H1 (cell line): ENCODE results near the gene TARP.

ENCODE experiments used
- CTCF ChIA-PET: fragments of 300-600 bp; sonication (Branson Sonifier 250); formaldehyde crosslinking; loops from one replicate; lab custom pipeline; 2021; ENCODE audit not compliant: partially characterized antibody; lab: Charles Lee
- POLR2A ChIA-PET: fragments of 300-600 bp; sonication (Branson Sonifier 250); formaldehyde crosslinking; loops from one replicate; lab custom pipeline; 2021; ENCODE audit warnings: inconsistent platforms; ENCODE audit not compliant: partially characterized antibody; lab: Charles Lee
- DNase-seq, 2 experiments: peaks; one replicate each; pipeline versions ENCODE4 v3.0.0 to v3.0.0-alpha.2; 2010 to 2022; ENCODE audit warnings: low spot score in 2 of 2, low read depth in 1 of 2, mixed read lengths in 1 of 2
- FAIRE-seq: peaks from 2 replicates; lab custom pipeline; 2011; peaks lifted over from hg19 to GRCh38; lab: Jason Lieb, UNC
- H2AFZ ChIP-seq: 2 replicates; pipeline ENCODE4 v1.8.1; 2012; ENCODE audit warnings: low read length, inconsistent platforms
- H2AK5ac ChIP-seq: 2 replicates; pipeline ENCODE4 v1.6.1; 2013; ENCODE audit warnings: low read depth, low read length
- H2BK120ac ChIP-seq: replicated peaks from 2 replicates; pipeline ENCODE3; 2013; ENCODE audit warnings: low read depth, low read length, inconsistent platforms
- H2BK12ac ChIP-seq: 2 replicates; pipeline ENCODE4 v1.6.1; 2013; ENCODE audit warnings: low read depth, low read length
- H2BK15ac ChIP-seq: 2 replicates; pipeline ENCODE4 v1.6.1; 2013; ENCODE audit warnings: low read length
- H2BK20ac ChIP-seq: 2 replicates; pipeline ENCODE4 v1.6.1; 2013; ENCODE audit warnings: low read length
- H2BK5ac ChIP-seq: 2 replicates; pipeline ENCODE4 v1.6.1; 2013; ENCODE audit warnings: low read depth, low read length
- H3K14ac ChIP-seq: 2 replicates; pipeline ENCODE4 v1.6.1; 2013; ENCODE audit warnings: inconsistent platforms; ENCODE audit not compliant: insufficient read length
- H3K18ac ChIP-seq: 2 replicates; pipeline ENCODE4 v1.6.1; 2013; ENCODE audit warnings: low read length; ENCODE audit errors: extremely low read depth
- H3K23ac ChIP-seq: 2 replicates; pipeline ENCODE4 v1.6.1; 2013; ENCODE audit warnings: inconsistent platforms; ENCODE audit not compliant: insufficient read length
- H3K23me2 ChIP-seq: 2 replicates; pipeline ENCODE4 v1.6.1; 2013; ENCODE audit warnings: low read depth, low read length
- H3K27ac ChIP-seq: 2 replicates; pipeline ENCODE4 v1.6.1; 2011; ENCODE audit warnings: low read depth, low read length, inconsistent platforms
- H3K27me3 ChIP-seq, 4 experiments: replicated peaks in 1 of 4; 1 replicate in 1 of 4; 2 replicates in 3 of 4; pipeline versions ENCODE4 v1.6.1 to v1.8.1; 2011 to 2013; ENCODE audit warnings: low read length in 3 of 4, mild to moderate bottlenecking in 3 of 4, inconsistent platforms in 2 of 4, mixed read lengths in 2 of 4, moderate library complexity in 1 of 4; ENCODE audit not compliant: control insufficient read depth in 3 of 4, insufficient read depth in 3 of 4; ENCODE audit errors: extremely low read depth in 1 of 4
- H3K36me3 ChIP-seq, 4 experiments: 2 replicates each; pipeline versions ENCODE4 v1.6.1 to v1.8.1; 2011 to 2013; ENCODE audit warnings: mild to moderate bottlenecking in 4 of 4, low read length in 3 of 4, moderate library complexity in 2 of 4, control low read depth in 1 of 4, inconsistent platforms in 1 of 4; ENCODE audit not compliant: insufficient read depth in 4 of 4, control insufficient read depth in 2 of 4
- H3K4ac ChIP-seq: replicated peaks from 2 replicates; pipeline ENCODE3; 2013; ENCODE audit warnings: low read length, low read depth, mixed read lengths, inconsistent platforms; ENCODE audit not compliant: insufficient read length
- H3K4me1 ChIP-seq, 4 experiments: replicated peaks in 1 of 4; 1 replicate in 1 of 4; 2 replicates in 3 of 4; pipeline versions ENCODE4 v1.6.1 to v1.8.1; 2011 to 2013; ENCODE audit warnings: low read length in 3 of 4, inconsistent platforms in 2 of 4, mixed read lengths in 1 of 4; ENCODE audit not compliant: insufficient read depth in 4 of 4, control insufficient read depth in 3 of 4
- H3K4me2 ChIP-seq, 2 experiments: 2 replicates each; pipeline versions ENCODE4 v1.6.1 to v1.8.1; 2011 to 2013; ENCODE audit warnings: low read depth in 2 of 2, low read length in 2 of 2, control low read depth in 1 of 2, inconsistent platforms in 1 of 2, mild to moderate bottlenecking in 1 of 2; ENCODE audit not compliant: insufficient read depth in 1 of 2
- H3K4me3 ChIP-seq, 4 experiments: fragments of 200-600, 300-600 bp in 1 of 4; sonication (generic), shearing (Covaris generic), sonication (Bioruptor Twin) in 1 of 4; 2 replicates each; pipeline versions ENCODE4 v1.5.1 to v1.8.1; 2011 to 2016; ENCODE audit warnings: low read length in 4 of 4, low read depth in 3 of 4, control low read depth in 2 of 4, inconsistent platforms in 2 of 4, mild to moderate bottlenecking in 2 of 4, mixed read lengths in 1 of 4, moderate library complexity in 1 of 4; ENCODE audit not compliant: insufficient read depth in 2 of 4; ENCODE audit errors: extremely low read depth in 1 of 4
- H3K56ac ChIP-seq: replicated peaks from 2 replicates; pipeline ENCODE3; 2013; ENCODE audit warnings: low read depth, mild to moderate bottlenecking, mixed read lengths, low read length, inconsistent platforms; ENCODE audit not compliant: insufficient read length
- H3K79me1 ChIP-seq: 2 replicates; pipeline ENCODE4 v1.6.1; 2013; ENCODE audit warnings: low read depth, low read length, control low read depth
- H3K79me2 ChIP-seq, 2 experiments: 2 replicates each; pipeline versions ENCODE4 v1.6.1 to v1.8.1; 2012 to 2013; ENCODE audit warnings: low read length in 2 of 2, mild to moderate bottlenecking in 2 of 2, inconsistent platforms in 1 of 2; ENCODE audit not compliant: insufficient read depth in 2 of 2, control insufficient read depth in 1 of 2
- H3K9ac ChIP-seq, 4 experiments: replicated peaks in 1 of 4; 1 replicate in 1 of 4; 2 replicates in 3 of 4; pipeline versions ENCODE4 v1.6.1 to v1.8.1; 2011 to 2013; ENCODE audit warnings: low read depth in 3 of 4, low read length in 3 of 4, control low read depth in 2 of 4, mild to moderate bottlenecking in 2 of 4, moderate library complexity in 2 of 4, inconsistent platforms in 1 of 4; ENCODE audit errors: extremely low read depth in 1 of 4
- H3K9me3 ChIP-seq, 2 experiments: 2 replicates each; pipeline versions ENCODE4 v1.6.1 to v1.8.1; 2012 to 2013; ENCODE audit warnings: mild to moderate bottlenecking in 2 of 2, moderate library complexity in 2 of 2, control low read depth in 1 of 2, inconsistent platforms in 1 of 2, low read depth in 1 of 2, low read length in 1 of 2, mixed read lengths in 1 of 2; ENCODE audit not compliant: insufficient read depth in 2 of 2
- H4K20me1 ChIP-seq, 2 experiments: replicated peaks in 1 of 2; 2 replicates each; pipeline versions ENCODE3 to v1.8.1; 2011 to 2013; ENCODE audit warnings: inconsistent platforms in 2 of 2, low read length in 2 of 2, mild to moderate bottlenecking in 1 of 2; ENCODE audit not compliant: insufficient read depth in 2 of 2, control insufficient read depth in 1 of 2
- H4K5ac ChIP-seq: 2 replicates; pipeline ENCODE4 v1.6.1; 2013; ENCODE audit warnings: low read length, low read depth, mixed read lengths, inconsistent platforms; ENCODE audit not compliant: insufficient read length
- H4K8ac ChIP-seq: 2 replicates; pipeline ENCODE4 v1.8.0; 2013; ENCODE audit warnings: mild to moderate bottlenecking, moderate library complexity, low read length, inconsistent platforms; ENCODE audit not compliant: insufficient read depth; ENCODE audit errors: extremely low read depth
- H4K91ac ChIP-seq: replicated peaks from 2 replicates; pipeline ENCODE3; 2013; ENCODE audit warnings: low read length, mixed read lengths, inconsistent platforms; ENCODE audit not compliant: insufficient read length
- EP300 ChIP-seq, 2 experiments: IDR thresholded peaks; 1 replicate in 1 of 2; 2 replicates in 1 of 2; pipeline ENCODE4 v1.6.1; 2011 to 2012; ENCODE audit warnings: low read depth in 2 of 2, low read length in 2 of 2, mild to moderate bottlenecking in 2 of 2, borderline replicate concordance in 1 of 2, inconsistent platforms in 1 of 2, moderate library complexity in 1 of 2
- JUND ChIP-seq: IDR thresholded peaks from 2 replicates; pipeline ENCODE4 v1.6.1; 2011; ENCODE audit warnings: mild to moderate bottlenecking, improper control_type of control experiment, low read length
- KDM1A ChIP-seq: fragments of 200-600, 300-600 bp; sonication (generic); IDR thresholded peaks from 2 replicates; pipeline ENCODE4 v1.7.1; 2016; ENCODE audit warnings: mild to moderate bottlenecking, low read length, borderline replicate concordance
- NRF1 ChIP-seq: IDR thresholded peaks from 2 replicates; pipeline ENCODE4 v1.6.1; 2011; ENCODE audit warnings: mild to moderate bottlenecking, low read depth, low read length, improper control_type of control experiment
- RBBP5 ChIP-seq: IDR thresholded peaks from 2 replicates; pipeline ENCODE4 v1.7.1; 2012; ENCODE audit warnings: low read depth, mild to moderate bottlenecking, inconsistent platforms, low read length, moderate library complexity, borderline replicate concordance
- SIN3A ChIP-seq, 2 experiments: IDR thresholded peaks in 1 of 2; conservative IDR thresholded peaks in 1 of 2; 2 replicates each; pipeline ENCODE4 v1.6.1; 2011 to 2012; ENCODE audit warnings: low read length in 2 of 2, improper control_type of control experiment in 1 of 2, low read depth in 1 of 2, mild to moderate bottlenecking in 1 of 2
- SP1 ChIP-seq: IDR thresholded peaks from 2 replicates; pipeline ENCODE4 v1.6.1; 2011; ENCODE audit warnings: low read depth, low read length
- SP2 ChIP-seq: IDR thresholded peaks from 2 replicates; pipeline ENCODE4 v1.6.1; 2012; ENCODE audit warnings: mild to moderate bottlenecking, low read length, inconsistent platforms
- SRF ChIP-seq: IDR thresholded peaks from 2 replicates; pipeline ENCODE4 v1.6.1; 2011; ENCODE audit warnings: mild to moderate bottlenecking, low read depth, low read length, moderate library complexity
- TAF1 ChIP-seq: IDR thresholded peaks from 2 replicates; pipeline ENCODE4 v1.6.1; 2011; ENCODE audit warnings: mild to moderate bottlenecking, low read depth, low read length
- TCF12 ChIP-seq: IDR thresholded peaks from 2 replicates; pipeline ENCODE4 v1.6.1; 2011; ENCODE audit warnings: low read depth, mild to moderate bottlenecking, low read length
- WGBS, 2 experiments: shearing (Covaris generic) in 1 of 2; methylation state at CpG; one replicate each; pipeline versions ENCODE4 v1.1.6 to v1.1.7; 2013 to 2015; ENCODE audit warnings: low lambda C conversion rate in 2 of 2, mixed read lengths in 2 of 2, inconsistent platforms in 1 of 2, low coverage in 1 of 2, missing lambda C conversion rate in 1 of 2; ENCODE audit not compliant: insufficient replicate concordance in 2 of 2, insufficient coverage in 1 of 2, insufficient read length in 1 of 2; ENCODE audit errors: extremely low coverage in 1 of 2, missing lambda C conversion rate in 1 of 2; 5-methylcytosine and 5-hydroxymethylcytosine counted together
- TF ChIP-seq, protein P1 (sequence below): IDR thresholded peaks from 2 replicates; pipeline ENCODE4 v1.6.1; 2012; ENCODE audit warnings: low read length, inconsistent platforms
- TF ChIP-seq, protein P2 (sequence below): IDR thresholded peaks from 2 replicates; pipeline ENCODE4 v1.6.1; 2012; ENCODE audit warnings: inconsistent platforms

Gene TARP

DNA sequence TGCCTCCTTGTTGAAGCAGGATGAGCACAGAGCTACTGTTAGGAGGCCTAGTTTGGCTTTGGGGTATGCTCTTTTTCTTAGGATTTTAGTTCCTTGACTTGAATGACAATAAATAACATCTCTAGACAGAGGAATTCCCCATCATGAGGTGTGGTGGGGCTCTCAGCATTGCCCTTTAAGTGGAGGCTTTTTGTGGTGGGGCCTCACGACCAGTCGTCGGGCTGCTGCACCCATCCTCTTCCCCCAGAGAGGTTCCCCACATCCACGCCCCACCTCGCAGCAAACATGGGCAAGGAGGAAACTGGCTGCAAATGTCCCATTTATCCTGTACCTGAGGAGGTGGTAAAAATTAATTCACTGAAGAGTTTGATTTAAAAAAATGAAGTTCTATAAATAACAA is 36.1 kb upstream of the TARP start:
- DNase-seq (no peak), FAIRE-seq (no peak)
- H3K79me2 ChIP-seq, result no peaks in the 10 kb centered on the region
- no peaks in the 10 kb centered on the region for H3K9me3 ChIP-seq
- H4K8ac ChIP-seq, result no peak overlapping the region
- H3K23ac ChIP-seq, result no peak overlapping the region
- no peak overlapping the region for H3K4me3 ChIP-seq
- H3K9ac ChIP-seq, result no peak overlapping the region
- no peak overlapping the region for H2BK15ac ChIP-seq
- no peak overlapping the region for H2BK20ac ChIP-seq
- no peaks in the 10 kb centered on the region for H3K79me1 ChIP-seq
- H2BK12ac ChIP-seq, result no peak overlapping the region
- no peak overlapping the region for H3K4ac ChIP-seq
- H3K23me2 ChIP-seq, result no peaks in the 10 kb centered on the region
- ChIA-PET POLR2A (no interaction called here), CTCF (interaction anchor here (0.8 to 2.7 kb wide), 4 partner anchors 9 to 392 kb away, joined by 3 to 27 read pairs (median 8); partner anchors contain the start of gene SFRP4)
- no peak overlapping the region for H3K14ac ChIP-seq
- 91% methylated on average over 5 of the region's 5 CpGs; no CpG with 5 or more reads in 1 of the 2 experiments for WGBS, 2 experiments
- no peak overlapping the region for H4K5ac ChIP-seq
- H2AK5ac ChIP-seq, result no peak overlapping the region
- no peak overlapping the region for H3K56ac ChIP-seq
- no peak overlapping the region for H3K27ac ChIP-seq
- no peak overlapping the region for H2BK120ac ChIP-seq
- peaks cover 0 to 2% (median 0%) of the 10 kb centered on the region in 4 experiments; a peak in 1 of 7 replicates for H3K4me1 ChIP-seq
- no peaks in the 10 kb centered on the region for H4K20me1 ChIP-seq
- H3K4me2 ChIP-seq, result no peak overlapping the region
- H2BK5ac ChIP-seq, result no peak overlapping the region
- no peaks in the 10 kb centered on the region for H3K27me3 ChIP-seq
- H4K91ac ChIP-seq, result no peak overlapping the region
- H3K36me3 ChIP-seq, result no peaks in the 10 kb centered on the region
- H3K18ac ChIP-seq, result no peak overlapping the region
- H2AFZ ChIP-seq, result no peak overlapping the region
- TF ChIP-seq SP1 (no peak), SIN3A (conservative IDR thresholded peaks at IDR 0.05 in 1 of 2, IDR thresholded peaks at IDR 0.05 in 1 of 2; ENCODE audit: low read depth in 1 of 2, low read length in 2 of 2) (no peak), SRF (no peak), EP300 (IDR thresholded peaks at IDR 0.05; ENCODE audit: borderline replicate concordance in 1 of 2, low read depth in 2 of 2, low read length in 2 of 2) (no peak), JUND (no peak), TAF1 (no peak), NRF1 (no peak), KDM1A (no peak), SP2 (no peak), RBBP5 (no peak), TCF12 (no peak)
- TF ChIP-seq, protein P1, sequence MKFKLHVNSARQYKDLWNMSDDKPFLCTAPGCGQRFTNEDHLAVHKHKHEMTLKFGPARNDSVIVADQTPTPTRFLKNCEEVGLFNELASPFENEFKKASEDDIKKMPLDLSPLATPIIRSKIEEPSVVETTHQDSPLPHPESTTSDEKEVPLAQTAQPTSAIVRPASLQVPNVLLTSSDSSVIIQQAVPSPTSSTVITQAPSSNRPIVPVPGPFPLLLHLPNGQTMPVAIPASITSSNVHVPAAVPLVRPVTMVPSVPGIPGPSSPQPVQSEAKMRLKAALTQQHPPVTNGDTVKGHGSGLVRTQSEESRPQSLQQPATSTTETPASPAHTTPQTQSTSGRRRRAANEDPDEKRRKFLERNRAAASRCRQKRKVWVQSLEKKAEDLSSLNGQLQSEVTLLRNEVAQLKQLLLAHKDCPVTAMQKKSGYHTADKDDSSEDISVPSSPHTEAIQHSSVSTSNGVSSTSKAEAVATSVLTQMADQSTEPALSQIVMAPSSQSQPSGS, result no peak
- TF ChIP-seq, protein P2, sequence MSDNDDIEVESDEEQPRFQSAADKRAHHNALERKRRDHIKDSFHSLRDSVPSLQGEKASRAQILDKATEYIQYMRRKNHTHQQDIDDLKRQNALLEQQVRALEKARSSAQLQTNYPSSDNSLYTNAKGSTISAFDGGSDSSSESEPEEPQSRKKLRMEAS, result no peak
